ENCODE results near the gene NDUFAF2. TPM values are rescaled to one million over a fixed set of nuclear protein-coding genes. Genes with fewer than 3 reads are reported as not detected.

Gene NDUFAF2
- total RNA-seq, 1 donor from 2014 or later: 21.3 TPM

DNA sequence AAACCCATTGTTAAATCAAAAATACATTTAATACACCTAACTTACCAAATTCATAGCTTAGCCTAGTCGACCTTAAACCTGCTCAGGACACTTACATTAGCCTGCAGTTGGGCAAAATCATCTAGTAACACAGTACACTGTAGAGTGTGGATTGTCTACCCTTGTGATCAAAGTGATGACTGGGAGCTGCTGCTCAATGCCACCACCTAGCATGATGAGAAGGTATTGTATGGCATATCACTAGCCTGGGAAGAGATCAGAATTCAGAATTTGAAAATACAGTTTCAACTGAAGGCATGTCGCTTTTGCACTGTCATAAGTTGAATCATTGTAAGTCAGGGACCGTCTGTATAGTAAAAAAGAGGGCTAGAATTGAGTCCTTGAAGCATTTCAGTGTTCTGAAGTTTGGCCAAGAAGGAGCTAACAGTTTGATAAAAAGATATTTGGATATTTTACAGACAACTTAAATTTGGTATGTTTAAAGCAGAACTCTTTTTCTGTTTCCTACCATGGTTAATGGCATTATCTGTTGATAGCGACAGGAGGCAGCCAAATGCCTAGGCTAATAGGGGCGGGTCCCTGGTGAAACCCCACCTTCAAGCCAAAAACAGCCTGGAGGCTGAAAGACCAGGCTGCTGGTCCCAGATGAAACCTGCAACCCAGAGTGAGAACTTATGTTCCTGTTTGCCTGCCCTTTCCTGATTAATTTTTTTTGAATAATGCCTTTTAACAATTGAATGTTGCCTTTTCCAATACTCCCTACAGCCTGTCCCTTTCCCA, 194.3 kb downstream of the NDUFAF2 start:
- no peaks in the 10 kb centered on the region for H3K9me3 Mint-ChIP-seq
- DNase-seq (ENCODE audit: low spot score in 2 of 2, unreplicated experiment in 2 of 2): no peak
- H3K4me1 Mint-ChIP-seq: peaks cover 8% of the 10 kb centered on the region
- H3K4me3 Mint-ChIP-seq: no peak overlapping the region
- H3K27me3 Mint-ChIP-seq (ENCODE audit: low read depth): no peaks in the 10 kb centered on the region
- TF ChIP-seq, protein P1, sequence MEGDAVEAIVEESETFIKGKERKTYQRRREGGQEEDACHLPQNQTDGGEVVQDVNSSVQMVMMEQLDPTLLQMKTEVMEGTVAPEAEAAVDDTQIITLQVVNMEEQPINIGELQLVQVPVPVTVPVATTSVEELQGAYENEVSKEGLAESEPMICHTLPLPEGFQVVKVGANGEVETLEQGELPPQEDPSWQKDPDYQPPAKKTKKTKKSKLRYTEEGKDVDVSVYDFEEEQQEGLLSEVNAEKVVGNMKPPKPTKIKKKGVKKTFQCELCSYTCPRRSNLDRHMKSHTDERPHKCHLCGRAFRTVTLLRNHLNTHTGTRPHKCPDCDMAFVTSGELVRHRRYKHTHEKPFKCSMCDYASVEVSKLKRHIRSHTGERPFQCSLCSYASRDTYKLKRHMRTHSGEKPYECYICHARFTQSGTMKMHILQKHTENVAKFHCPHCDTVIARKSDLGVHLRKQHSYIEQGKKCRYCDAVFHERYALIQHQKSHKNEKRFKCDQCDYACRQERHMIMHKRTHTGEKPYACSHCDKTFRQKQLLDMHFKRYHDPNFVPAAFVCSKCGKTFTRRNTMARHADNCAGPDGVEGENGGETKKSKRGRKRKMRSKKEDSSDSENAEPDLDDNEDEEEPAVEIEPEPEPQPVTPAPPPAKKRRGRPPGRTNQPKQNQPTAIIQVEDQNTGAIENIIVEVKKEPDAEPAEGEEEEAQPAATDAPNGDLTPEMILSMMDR (IDR thresholded peaks at IDR 0.05; ENCODE audit: unreplicated experiment): no peak
- H3K27ac Mint-ChIP-seq: no peak overlapping the region
- H3K36me3 Mint-ChIP-seq: no peaks in the 10 kb centered on the region

DNA sequence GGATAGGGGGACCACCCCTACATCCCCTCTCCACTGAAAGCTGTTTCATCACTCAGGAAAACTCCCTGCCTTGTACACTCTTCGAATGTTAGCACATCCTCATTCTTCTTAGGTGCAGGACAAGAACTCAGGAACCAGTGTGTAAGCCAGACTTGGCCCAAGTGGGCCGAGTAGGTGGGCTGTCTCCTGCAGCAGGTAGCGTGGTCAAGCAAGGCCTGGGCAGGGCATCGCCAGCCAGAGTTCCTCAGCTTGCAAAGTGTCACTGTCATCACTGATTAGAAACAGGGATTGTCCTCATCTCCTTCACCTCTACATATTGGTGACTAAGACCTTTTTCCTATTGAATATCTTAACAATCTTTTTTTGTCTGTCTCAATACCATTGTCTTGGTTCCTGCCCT, 194.9 kb downstream of the NDUFAF2 start:
- Mint-ChIP-seq H3K27me3 (ENCODE audit: low read depth) (no peaks in the 10 kb centered on the region), H3K4me3 (no peak overlapping the region), H3K27ac (no peak overlapping the region), H3K36me3 (no peaks in the 10 kb centered on the region), H3K4me1 (peaks cover 8% of the 10 kb centered on the region), H3K9me3 (no peaks in the 10 kb centered on the region)
- no peak for DNase-seq (ENCODE audit: low spot score in 2 of 2, unreplicated experiment in 2 of 2)
- TF ChIP-seq, protein P1 (IDR thresholded peaks at IDR 0.05; ENCODE audit: unreplicated experiment): no peak

DNA sequence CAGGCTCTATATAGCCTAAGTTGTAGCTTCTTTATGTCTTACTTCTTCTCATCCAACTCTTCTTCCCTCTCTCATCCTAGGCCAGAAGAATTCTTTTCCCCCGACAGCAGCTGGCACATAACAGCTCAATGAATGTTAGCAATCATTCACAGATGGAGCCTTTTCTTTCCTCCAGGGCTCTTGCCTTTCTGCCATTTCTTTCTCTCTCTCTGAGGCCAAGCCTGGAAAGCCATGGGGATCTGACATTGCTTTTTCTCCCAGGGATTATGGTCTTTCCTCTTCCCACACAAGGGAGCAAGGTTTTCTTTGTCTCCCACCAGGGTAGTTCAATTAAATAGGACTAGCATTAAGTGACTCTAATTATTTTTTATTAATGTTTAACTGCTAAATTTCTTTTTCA, 196.8 kb downstream of the NDUFAF2 start:
- Mint-ChIP-seq H3K9me3 (peaks cover 4% of the 10 kb centered on the region), H3K27me3 (ENCODE audit: low read depth) (no peaks in the 10 kb centered on the region), H3K36me3 (no peaks in the 10 kb centered on the region), H3K27ac (no peak overlapping the region), H3K4me1 (peaks cover 8% of the 10 kb centered on the region), H3K4me3 (no peak overlapping the region)
- TF ChIP-seq, protein P1 (IDR thresholded peaks at IDR 0.05; ENCODE audit: unreplicated experiment): no peak
- DNase-seq (ENCODE audit: low spot score in 2 of 2, unreplicated experiment in 2 of 2): no peak

- Mint-ChIP-seq H3K4me1 (peaks cover 8% of the 10 kb centered on the region), H3K27ac (no peak overlapping the region), H3K36me3 (no peaks in the 10 kb centered on the region), H3K4me3 (no peak overlapping the region), H3K27me3 (ENCODE audit: low read depth) (no peaks in the 10 kb centered on the region), H3K9me3 (peaks cover 6% of the 10 kb centered on the region)
- TF ChIP-seq, protein P1 (IDR thresholded peaks at IDR 0.05; ENCODE audit: unreplicated experiment): no peak
- no peak for DNase-seq (ENCODE audit: low spot score in 2 of 2, unreplicated experiment in 2 of 2)
These were observed 197.4 kb downstream of the NDUFAF2 start for GRCh38 chr5:61142391-61142790.

- H3K36me3 Mint-ChIP-seq: no peaks in the 10 kb centered on the region
- no peak overlapping the region for H3K27ac Mint-ChIP-seq
- H3K27me3 Mint-ChIP-seq (ENCODE audit: low read depth): no peaks in the 10 kb centered on the region
These were observed 197.8 kb downstream of the NDUFAF2 start for GRCh38 chr5:61142811-61143210.

More at GRCh38 chr5:61142811-61143210, 197.8 kb downstream of the NDUFAF2 start:
- TF ChIP-seq, protein P1 (IDR thresholded peaks at IDR 0.05; ENCODE audit: unreplicated experiment): no peak
- H3K4me1 Mint-ChIP-seq: peaks cover 8% of the 10 kb centered on the region
- no peak overlapping the region for H3K4me3 Mint-ChIP-seq
- H3K9me3 Mint-ChIP-seq: peaks cover 6% of the 10 kb centered on the region
- DNase-seq (ENCODE audit: low spot score in 2 of 2, unreplicated experiment in 2 of 2): no peak
